IMR-90 (cell line): Measurements from ENCODE around the gene PRKAG2. TPM values are rescaled to one million over a fixed set of nuclear protein-coding genes. Genes with fewer than 3 reads are reported as not detected.

Source experiments
- ATAC-seq: fragments of 200-7000 bp; cut with Tn5 transposase; 2 replicates; pipeline ENCODE4 v1.9.1; 2020; ENCODE audit warnings: low read depth, mild to moderate bottlenecking, moderate library complexity
- BruUV-seq: library from RNA; stranded (reverse); fragments of 400-500 nt; replicated peaks from 2 replicates; lab custom pipeline; 2021; lab: Mats Ljungman, UMichigan
- CTCF ChIA-PET: fragments of 300-600 bp; formaldehyde crosslinking; extraction: SDS; loops from one replicate; lab custom pipeline; 2021; ENCODE audit warnings: antibody characterized with exemption; lab: Yijun Ruan, JAX
- POLR2A ChIA-PET: fragments of 300-600 bp; sonication (Branson Sonifier 250); formaldehyde crosslinking; loops from one replicate; lab custom pipeline; 2022; ENCODE audit warnings: antibody characterized with exemption; ENCODE audit not compliant: unreplicated experiment; lab: Charles Lee
- DNase-seq: peaks from one replicate; pipeline ENCODE4 v3.0.0; 2013
- H2AFZ ChIP-seq: replicated peaks from 2 replicates; pipeline ENCODE3; 2013; ENCODE audit warnings: low read length, mild to moderate bottlenecking; ENCODE audit not compliant: poor library complexity
- H2AK5ac ChIP-seq: 2 replicates; pipeline ENCODE4 v1.6.1; 2013; ENCODE audit warnings: low read depth, low read length, inconsistent platforms
- H2AK9ac ChIP-seq: replicated peaks from 2 replicates; pipeline ENCODE3; 2013; ENCODE audit warnings: mild to moderate bottlenecking, low read depth, low read length, moderate library complexity; ENCODE audit not compliant: poor library complexity
- H2BK120ac ChIP-seq: 2 replicates; pipeline ENCODE4 v1.6.1; 2013; ENCODE audit warnings: low read depth, low read length, inconsistent platforms
- H2BK15ac ChIP-seq: 3 replicates; pipeline ENCODE4 v1.6.1; 2013; ENCODE audit warnings: low read depth, low read length, inconsistent platforms
- H2BK20ac ChIP-seq: 2 replicates; pipeline ENCODE4 v1.6.1; 2013; ENCODE audit warnings: low read depth, mild to moderate bottlenecking, inconsistent platforms, low read length, moderate library complexity
- H2BK5ac ChIP-seq: 2 replicates; pipeline ENCODE4 v1.6.1; 2013; ENCODE audit warnings: mild to moderate bottlenecking, low read depth, low read length, inconsistent platforms; ENCODE audit not compliant: poor library complexity, severe bottlenecking
- H3K14ac ChIP-seq: replicated peaks from 2 replicates; pipeline ENCODE4 v1.6.1; 2013; ENCODE audit warnings: low read depth, low read length, inconsistent platforms
- H3K18ac ChIP-seq: 2 replicates; pipeline ENCODE4 v1.6.1; 2013; ENCODE audit warnings: low read depth, low read length, control low read depth
- H3K23ac ChIP-seq: 2 replicates; pipeline ENCODE4 v1.6.1; 2013; ENCODE audit warnings: low read depth, low read length, inconsistent platforms
- H3K27ac ChIP-seq: 2 replicates; pipeline ENCODE4 v1.5.1; 2013; ENCODE audit warnings: mild to moderate bottlenecking, control low read depth, low read length; ENCODE audit not compliant: insufficient read depth
- H3K27me3 ChIP-seq: 2 replicates; pipeline ENCODE4 v1.6.1; 2013; ENCODE audit warnings: low read length; ENCODE audit not compliant: control insufficient read depth, insufficient read depth
- H3K36me3 ChIP-seq: 2 replicates; pipeline ENCODE4 v1.6.1; 2013; ENCODE audit warnings: low read length, mixed read lengths; ENCODE audit not compliant: control insufficient read depth, insufficient read depth
- H3K4ac ChIP-seq: 2 replicates; pipeline ENCODE4 v1.6.1; 2013; ENCODE audit warnings: low read depth, low read length, inconsistent platforms
- H3K4me1 ChIP-seq: 2 replicates; pipeline ENCODE4 v1.6.1; 2013; ENCODE audit warnings: low read length, mixed read lengths; ENCODE audit not compliant: control insufficient read depth, insufficient read depth
- H3K4me2 ChIP-seq: 2 replicates; pipeline ENCODE4 v1.6.1; 2013; ENCODE audit warnings: low read depth, mild to moderate bottlenecking, control low read depth, low read length, moderate library complexity
- H3K4me3 ChIP-seq: 2 replicates; pipeline ENCODE4 v1.5.1; 2013; ENCODE audit warnings: low read depth, mild to moderate bottlenecking, control low read depth, low read length, moderate library complexity; ENCODE audit not compliant: insufficient read depth
- H3K56ac ChIP-seq: 2 replicates; pipeline ENCODE4 v1.6.1; 2013; ENCODE audit warnings: low read length, inconsistent platforms; ENCODE audit not compliant: insufficient read depth; ENCODE audit errors: extremely low read depth
- H3K79me1 ChIP-seq, 2 experiments: 2 replicates each; pipeline ENCODE4 v1.6.1; 2013; ENCODE audit warnings: low read length in 2 of 2, inconsistent platforms in 1 of 2, low read depth in 1 of 2
- H3K9ac ChIP-seq: 2 replicates; pipeline ENCODE4 v1.6.1; 2013; ENCODE audit warnings: low read depth, low read length, control low read depth
- H3K9me1 ChIP-seq: 2 replicates; pipeline ENCODE4 v1.6.1; 2013; ENCODE audit warnings: low read length, inconsistent platforms; ENCODE audit not compliant: insufficient read depth
- H3K9me3 ChIP-seq: 2 replicates; pipeline ENCODE4 v1.6.1; 2013; ENCODE audit warnings: low read length; ENCODE audit not compliant: control insufficient read depth, insufficient read depth
- H4K20me1 ChIP-seq: 2 replicates; pipeline ENCODE4 v1.6.1; 2013; ENCODE audit warnings: low read length, inconsistent platforms; ENCODE audit not compliant: insufficient read depth
- H4K5ac ChIP-seq: 2 replicates; pipeline ENCODE4 v1.6.1; 2013; ENCODE audit warnings: mild to moderate bottlenecking, low read depth, low read length, control low read depth
- H4K8ac ChIP-seq, 2 experiments: 2 replicates each; pipeline ENCODE4 v1.6.1; 2013; ENCODE audit warnings: low read depth in 2 of 2, low read length in 2 of 2, control low read depth in 1 of 2, inconsistent platforms in 1 of 2
- H4K91ac ChIP-seq: 2 replicates; pipeline ENCODE4 v1.6.1; 2013; ENCODE audit warnings: low read depth, low read length, inconsistent platforms; ENCODE audit not compliant: insufficient read depth
- BHLHE40 ChIP-seq: fragments of 150-350 bp; IDR thresholded peaks from 2 replicates; pipeline ENCODE4 v1.6.1; 2016; ENCODE audit warnings: mild to moderate bottlenecking, low read depth, low read length
- CHD1 ChIP-seq: IDR thresholded peaks from 2 replicates; pipeline ENCODE4 v1.6.1; 2012; ENCODE audit warnings: low read depth, low read length, improper control_type of control experiment
- FOS ChIP-seq: fragments of 150-350 bp; IDR thresholded peaks from 2 replicates; pipeline ENCODE4 v1.6.1; 2016; ENCODE audit warnings: low read depth, low read length
- MXI1 ChIP-seq: IDR thresholded peaks from 2 replicates; pipeline ENCODE4 v1.6.1; 2012; ENCODE audit warnings: low read depth, mild to moderate bottlenecking, low read length, moderate library complexity, borderline replicate concordance
- NFE2L2 ChIP-seq: fragments of 150-350 bp; IDR thresholded peaks from 2 replicates; pipeline ENCODE4 v1.6.1; 2016; ENCODE audit warnings: low read depth, mild to moderate bottlenecking, low read length
- POLR2A ChIP-seq: IDR thresholded peaks from 2 replicates; pipeline ENCODE4 v1.6.1; 2012; ENCODE audit warnings: mild to moderate bottlenecking, low read depth, low read length
- RAD21 ChIP-seq: IDR thresholded peaks from 2 replicates; pipeline ENCODE4 v1.6.1; 2012; ENCODE audit warnings: low read length, improper control_type of control experiment
- RFX5 ChIP-seq: IDR thresholded peaks from 2 replicates; pipeline ENCODE4 v1.8.0; 2012; ENCODE audit warnings: low read depth, mild to moderate bottlenecking, low read length, moderate library complexity
- SMC3 ChIP-seq: fragments of 150-350 bp; IDR thresholded peaks from 2 replicates; pipeline ENCODE4 v1.6.1; 2016; ENCODE audit warnings: low read depth, mild to moderate bottlenecking, antibody characterized with exemption, low read length, moderate library complexity
- WGBS, 2 experiments: methylation state at CpG; one replicate each; pipeline versions ENCODE4 v1.1.5 to v1.1.7; 2013; ENCODE audit warnings: missing lambda C conversion rate in 2 of 2; ENCODE audit not compliant: insufficient read length in 1 of 2; ENCODE audit errors: extremely low coverage in 2 of 2; 5-methylcytosine and 5-hydroxymethylcytosine counted together
- dilution Hi-C: fragments of 300-500 bp; cut with HindIII; formaldehyde crosslinking; loops from one replicate; pipeline ENCODE4 v1.14.3; 2018; ENCODE audit warnings: low sequenced_read_pairs; ENCODE audit not compliant: unreplicated experiment
- in situ Hi-C: fragments of 300-500 bp; cut with MboI; formaldehyde crosslinking; loops from 3 replicates; pipeline ENCODE4 v1.14.3; 2019; ENCODE audit warnings: low sequenced_read_pairs, inconsistent platforms, mixed read lengths
- intact Hi-C: fragments of 100-400 bp; cut with micrococcal nuclease; formaldehyde crosslinking; loops from 2 replicates; pipeline ENCODE4 v1.10.0; 2022
- polyA plus RNA-seq, 3 experiments: library from polyadenylated mRNA; depleted of rRNA; stranded (reverse); fragments of >200 nt; gene quantifications; 2 replicates each; pipeline ENCODE4 v1.2.3, GENCODE V29; 2012; ENCODE audit warnings: low replicate concordance in 1 of 3
- total RNA-seq: library from RNA; depleted of rRNA; stranded (reverse); fragments of >200 nt; gene quantifications from 2 replicates; pipeline ENCODE4 v1.2.3, GENCODE V29; 2012
- TF ChIP-seq, protein P1 (sequence below): fragments of 150-350 bp; IDR thresholded peaks from 2 replicates; pipeline ENCODE4 v1.6.1; 2016; ENCODE audit warnings: low read depth, mild to moderate bottlenecking, low read length, moderate library complexity, borderline replicate concordance
- TF ChIP-seq, protein P2 (sequence below): conservative IDR thresholded peaks from 2 replicates; pipeline ENCODE4 v1.5.1; 2012; ENCODE audit warnings: mild to moderate bottlenecking, low read depth, low read length, improper control_type of control experiment
- TF ChIP-seq, protein P3 (sequence below): fragments of 150-350 bp; IDR thresholded peaks from 2 replicates; pipeline ENCODE4 v1.6.1; 2017; ENCODE audit warnings: mild to moderate bottlenecking, antibody characterized with exemption, low read length, low read depth

Gene PRKAG2
- total and polyA plus RNA-seq, 2 of the 4 experiments (the other 2 are of a cell fraction), result 15.4 to 21.6 TPM

DNA sequence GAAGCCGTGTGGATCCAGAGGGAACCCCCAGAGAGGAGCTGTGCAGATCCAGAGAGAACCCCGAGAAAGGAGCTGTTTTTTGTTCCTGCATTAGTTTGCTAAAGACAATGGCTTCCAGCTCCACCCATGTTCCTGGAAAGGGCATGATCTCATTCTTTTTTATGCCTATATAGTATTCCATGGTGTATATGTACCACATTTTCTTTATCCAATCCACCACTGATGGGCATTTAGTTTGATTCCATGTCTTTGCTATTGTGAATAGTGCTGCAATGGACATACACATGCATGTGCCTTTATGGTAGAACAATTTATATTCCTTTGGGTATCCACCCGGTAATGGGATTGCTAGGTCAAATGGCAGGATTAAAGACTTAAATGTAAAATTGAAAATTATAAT, 261.9 kb downstream of the PRKAG2 start:
- DNase-seq (no peak), ATAC-seq (no peak)
- Histone ChIP-seq H3K14ac (no peak overlapping the region), H3K4me2 (no peak overlapping the region), H3K4ac (no peak overlapping the region), H3K9me1 (peaks cover 22% of the 10 kb centered on the region), H3K9me3 (no peaks in the 10 kb centered on the region), H2BK5ac (no peak overlapping the region), H3K27me3 (no peaks in the 10 kb centered on the region), H3K27ac (no peak overlapping the region), H3K79me1 (peaks cover 29 to 56% of the 10 kb centered on the region in 2 experiments), H2AFZ (no peak overlapping the region), H2AK5ac (no peak overlapping the region), H4K91ac (no peak overlapping the region), H2BK120ac (no peak overlapping the region), H3K56ac (no peak overlapping the region), H3K36me3 (0 out of 2 replicates have a peak, but pooled peaks cover 1% of the 10 kb centered on the region), H3K4me1 (no peaks in the 10 kb centered on the region), H4K20me1 (peaks cover 35% of the 10 kb centered on the region), H2BK15ac (no peak overlapping the region), H3K4me3 (no peak overlapping the region), H3K23ac (no peak overlapping the region), H2AK9ac (no peak overlapping the region), H3K9ac (no peak overlapping the region), H3K18ac (no peak overlapping the region), H4K8ac (no peak overlapping the region), H2BK20ac (no peak overlapping the region), H4K5ac (no peak overlapping the region)
- 90% methylated on average over 2 of the region's 3 CpGs; no CpG with 5 or more reads in 1 of the 2 experiments for WGBS, 2 experiments
- intact Hi-C loops, result no loop called here
- dilution Hi-C loops, result no loop called here
- in situ Hi-C loops, result no loop called here
- ChIA-PET CTCF (no interaction called here), POLR2A (no interaction called here)
- TF ChIP-seq MXI1 (no peak), CHD1 (no peak), BHLHE40 (no peak), RAD21 (no peak), FOS (no peak), RFX5 (no peak), NFE2L2 (no peak), SMC3 (no peak), POLR2A (no peak)
- TF ChIP-seq, protein P1, sequence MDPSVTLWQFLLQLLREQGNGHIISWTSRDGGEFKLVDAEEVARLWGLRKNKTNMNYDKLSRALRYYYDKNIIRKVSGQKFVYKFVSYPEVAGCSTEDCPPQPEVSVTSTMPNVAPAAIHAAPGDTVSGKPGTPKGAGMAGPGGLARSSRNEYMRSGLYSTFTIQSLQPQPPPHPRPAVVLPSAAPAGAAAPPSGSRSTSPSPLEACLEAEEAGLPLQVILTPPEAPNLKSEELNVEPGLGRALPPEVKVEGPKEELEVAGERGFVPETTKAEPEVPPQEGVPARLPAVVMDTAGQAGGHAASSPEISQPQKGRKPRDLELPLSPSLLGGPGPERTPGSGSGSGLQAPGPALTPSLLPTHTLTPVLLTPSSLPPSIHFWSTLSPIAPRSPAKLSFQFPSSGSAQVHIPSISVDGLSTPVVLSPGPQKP, result no peak
- TF ChIP-seq, protein P2, sequence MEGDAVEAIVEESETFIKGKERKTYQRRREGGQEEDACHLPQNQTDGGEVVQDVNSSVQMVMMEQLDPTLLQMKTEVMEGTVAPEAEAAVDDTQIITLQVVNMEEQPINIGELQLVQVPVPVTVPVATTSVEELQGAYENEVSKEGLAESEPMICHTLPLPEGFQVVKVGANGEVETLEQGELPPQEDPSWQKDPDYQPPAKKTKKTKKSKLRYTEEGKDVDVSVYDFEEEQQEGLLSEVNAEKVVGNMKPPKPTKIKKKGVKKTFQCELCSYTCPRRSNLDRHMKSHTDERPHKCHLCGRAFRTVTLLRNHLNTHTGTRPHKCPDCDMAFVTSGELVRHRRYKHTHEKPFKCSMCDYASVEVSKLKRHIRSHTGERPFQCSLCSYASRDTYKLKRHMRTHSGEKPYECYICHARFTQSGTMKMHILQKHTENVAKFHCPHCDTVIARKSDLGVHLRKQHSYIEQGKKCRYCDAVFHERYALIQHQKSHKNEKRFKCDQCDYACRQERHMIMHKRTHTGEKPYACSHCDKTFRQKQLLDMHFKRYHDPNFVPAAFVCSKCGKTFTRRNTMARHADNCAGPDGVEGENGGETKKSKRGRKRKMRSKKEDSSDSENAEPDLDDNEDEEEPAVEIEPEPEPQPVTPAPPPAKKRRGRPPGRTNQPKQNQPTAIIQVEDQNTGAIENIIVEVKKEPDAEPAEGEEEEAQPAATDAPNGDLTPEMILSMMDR, result no peak
- TF ChIP-seq, protein P3, sequence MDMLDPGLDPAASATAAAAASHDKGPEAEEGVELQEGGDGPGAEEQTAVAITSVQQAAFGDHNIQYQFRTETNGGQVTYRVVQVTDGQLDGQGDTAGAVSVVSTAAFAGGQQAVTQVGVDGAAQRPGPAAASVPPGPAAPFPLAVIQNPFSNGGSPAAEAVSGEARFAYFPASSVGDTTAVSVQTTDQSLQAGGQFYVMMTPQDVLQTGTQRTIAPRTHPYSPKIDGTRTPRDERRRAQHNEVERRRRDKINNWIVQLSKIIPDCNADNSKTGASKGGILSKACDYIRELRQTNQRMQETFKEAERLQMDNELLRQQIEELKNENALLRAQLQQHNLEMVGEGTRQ, result no peak
- no TSS peak for BruUV-seq
